Sigmoid colon (tissue), 4 donors: ENCODE measurements around the gene HSPB9.

Experiments
- POLR2AphosphoS5 ChIP-seq, 4 donors: sonication (generic); formaldehyde crosslinking; IDR thresholded peaks; one replicate each; pipeline ENCODE4 v1.6.1; 2017; ENCODE audit warnings: antibody characterized with exemption in 4 of 4
- TF ChIP-seq, protein P1 (sequence below), 4 experiments: fragments of 450-650 bp in 3 of 4; fragments of 200-600 bp in 1 of 4; IDR thresholded peaks; one replicate each; pipeline ENCODE4 v1.5.1; 2016 to 2019; ENCODE audit warnings: antibody characterized with exemption in 4 of 4, mild to moderate bottlenecking in 3 of 4, moderate library complexity in 2 of 4

DNA sequence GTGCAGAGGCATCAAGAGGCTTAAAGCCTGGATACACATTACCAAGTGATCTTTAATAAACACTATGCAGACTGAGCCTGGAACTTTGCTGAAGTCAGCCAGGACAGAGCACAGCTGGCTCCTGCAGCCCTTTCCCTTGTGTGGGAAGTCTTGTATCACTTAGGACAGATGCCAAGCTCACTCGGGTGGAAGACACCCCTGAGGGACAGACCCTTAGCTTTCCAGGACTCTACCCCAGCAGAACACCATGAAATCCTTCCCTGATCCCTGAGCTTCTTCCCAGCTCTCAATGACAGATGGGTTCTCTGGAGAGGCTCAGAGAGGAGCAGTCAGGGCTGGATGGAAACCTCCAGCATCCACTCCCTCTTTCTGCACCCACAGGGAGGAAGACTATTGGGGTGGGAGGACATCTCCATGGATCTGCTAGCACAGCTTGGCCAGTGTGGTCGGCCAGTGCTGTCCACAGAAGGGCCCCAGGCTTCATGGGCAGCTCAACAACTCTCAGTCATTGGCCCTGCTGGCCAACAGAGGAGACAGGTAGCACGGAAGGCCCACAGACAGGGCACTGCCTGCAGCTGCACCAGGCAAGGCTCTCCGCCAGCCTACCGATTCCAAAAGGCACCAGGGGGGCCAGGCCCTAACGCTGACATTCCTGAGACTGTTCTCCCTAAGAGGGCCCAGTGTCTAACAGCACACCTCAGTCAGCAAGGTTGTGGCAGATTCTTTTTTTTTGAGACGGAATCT lies 16.3 kb downstream of the HSPB9 start:
- no peak for TF ChIP-seq POLR2AphosphoS5 (IDR thresholded peaks at IDR 0.05)
- TF ChIP-seq, protein P1, sequence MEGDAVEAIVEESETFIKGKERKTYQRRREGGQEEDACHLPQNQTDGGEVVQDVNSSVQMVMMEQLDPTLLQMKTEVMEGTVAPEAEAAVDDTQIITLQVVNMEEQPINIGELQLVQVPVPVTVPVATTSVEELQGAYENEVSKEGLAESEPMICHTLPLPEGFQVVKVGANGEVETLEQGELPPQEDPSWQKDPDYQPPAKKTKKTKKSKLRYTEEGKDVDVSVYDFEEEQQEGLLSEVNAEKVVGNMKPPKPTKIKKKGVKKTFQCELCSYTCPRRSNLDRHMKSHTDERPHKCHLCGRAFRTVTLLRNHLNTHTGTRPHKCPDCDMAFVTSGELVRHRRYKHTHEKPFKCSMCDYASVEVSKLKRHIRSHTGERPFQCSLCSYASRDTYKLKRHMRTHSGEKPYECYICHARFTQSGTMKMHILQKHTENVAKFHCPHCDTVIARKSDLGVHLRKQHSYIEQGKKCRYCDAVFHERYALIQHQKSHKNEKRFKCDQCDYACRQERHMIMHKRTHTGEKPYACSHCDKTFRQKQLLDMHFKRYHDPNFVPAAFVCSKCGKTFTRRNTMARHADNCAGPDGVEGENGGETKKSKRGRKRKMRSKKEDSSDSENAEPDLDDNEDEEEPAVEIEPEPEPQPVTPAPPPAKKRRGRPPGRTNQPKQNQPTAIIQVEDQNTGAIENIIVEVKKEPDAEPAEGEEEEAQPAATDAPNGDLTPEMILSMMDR (IDR thresholded peaks at IDR 0.05): no peak
